Measurements from ENCODE around the gene KANK4. TPM values are rescaled to one million over a fixed set of nuclear protein-coding genes. Genes with fewer than 3 reads are reported as not detected.

KANK4 gene
- total and polyA plus RNA-seq, 2 of the 8 experiments (the other 6 are each of a cell fraction or from before 2014, with no cell fraction given) = 0.22 to 0.26 TPM

GRCh38 chr1:62222321-62222720 is 96.9 kb downstream of the KANK4 start (continued):
- TF ChIP-seq SAP30 (IDR thresholded peaks at IDR 0.05; ENCODE audit: insufficient read depth, insufficient replicate concordance, low read length) (no peak), ASH2L (IDR thresholded peaks at IDR 0.05; ENCODE audit: low read length) (no peak), BCL11A (IDR thresholded peaks at IDR 0.05; ENCODE audit: low read depth in 2 of 2, low read length in 2 of 2) (no peak), KDM1A (IDR thresholded peaks at IDR 0.05; ENCODE audit: borderline replicate concordance, low read length) (no peak), MAFK (IDR thresholded peaks at IDR 0.05; ENCODE audit: low read depth, low read length) (no peak), FOSL1 (IDR thresholded peaks at IDR 0.05; ENCODE audit: insufficient read depth, low read depth, low read length) (no peak)

Data from H1 (cell line).